Coronary artery (tissue), 2 donors: Measurements from ENCODE around the gene CCDC82.

Experiments used
- DNase-seq: peaks from one replicate; pipeline ENCODE4 v3.0.0-alpha.2; 2017; ENCODE audit warnings: low spot score
- H3K27ac ChIP-seq, 2 donors: fragments of 200-600 bp; sonication (generic); one replicate each; pipeline ENCODE4 v1.5.1; 2016 to 2019
- H3K4me3 ChIP-seq: fragments of 200-600 bp; sonication (generic); 2 replicates; pipeline ENCODE4 v1.5.1; 2016; ENCODE audit warnings: mild to moderate bottlenecking, moderate library complexity
- CTCF ChIP-seq: fragments of 200-600 bp; sonication (generic); IDR thresholded peaks from one replicate; pipeline ENCODE4 v1.5.1; 2019; ENCODE audit warnings: antibody characterized with exemption

Gene CCDC82

GRCh38 chr11:96397863-96398262 lies 8.2 kb upstream of the CCDC82 start:
- no peak for TF ChIP-seq CTCF
- DNase-seq: no peak
- Histone ChIP-seq H3K4me3 (no peak overlapping the region), H3K27ac (no peak overlapping the region)

- TF ChIP-seq CTCF: no peak
- no peak for DNase-seq
- no peak overlapping the region for H3K4me3 ChIP-seq
- H3K27ac ChIP-seq: no peak overlapping the region
Observed at GRCh38 chr11:96396637-96397036, 6.9 kb upstream of the CCDC82 start.

- DNase-seq: no peak
- TF ChIP-seq CTCF: no peak
- Histone ChIP-seq H3K27ac (no peak overlapping the region), H3K4me3 (no peak overlapping the region)
Observed at GRCh38 chr11:96394773-96395172, 5.1 kb upstream of the CCDC82 start.

- H3K4me3 ChIP-seq: no peak overlapping the region
- no peak for DNase-seq
- peak; percentile 45 for TF ChIP-seq CTCF
- H3K27ac ChIP-seq: no peak overlapping the region
Observed at GRCh38 chr11:96393753-96394348, 4.1 kb upstream of the CCDC82 start.

- DNase-seq: no peak
- no peak for TF ChIP-seq CTCF
Observed at GRCh38 chr11:96391698-96392307, 2.1 kb upstream of the CCDC82 start.

GRCh38 chr11:96390488-96390792 lies 728 bp upstream of the CCDC82 start:
- Histone ChIP-seq H3K27ac (peak overlapping the region; percentile 84 to 95), H3K4me3 (peak overlapping the region; percentile 89)
- TF ChIP-seq CTCF: no peak

More at GRCh38 chr11:96391698-96392307, 2.1 kb upstream of the CCDC82 start:
- no peak overlapping the region for H3K27ac ChIP-seq
- H3K4me3 ChIP-seq: no peak overlapping the region

More at GRCh38 chr11:96390488-96390792, 728 bp upstream of the CCDC82 start:
- no peak for DNase-seq
